ENCODE measurements around the gene LRRC7. TPM values are rescaled to one million over a fixed set of nuclear protein-coding genes. Genes with fewer than 3 reads are reported as not detected.

Gene LRRC7
- polyA plus RNA-seq, 1 of the 3 experiments (the other 2 are of a cell fraction): 0.02 TPM

DNA sequence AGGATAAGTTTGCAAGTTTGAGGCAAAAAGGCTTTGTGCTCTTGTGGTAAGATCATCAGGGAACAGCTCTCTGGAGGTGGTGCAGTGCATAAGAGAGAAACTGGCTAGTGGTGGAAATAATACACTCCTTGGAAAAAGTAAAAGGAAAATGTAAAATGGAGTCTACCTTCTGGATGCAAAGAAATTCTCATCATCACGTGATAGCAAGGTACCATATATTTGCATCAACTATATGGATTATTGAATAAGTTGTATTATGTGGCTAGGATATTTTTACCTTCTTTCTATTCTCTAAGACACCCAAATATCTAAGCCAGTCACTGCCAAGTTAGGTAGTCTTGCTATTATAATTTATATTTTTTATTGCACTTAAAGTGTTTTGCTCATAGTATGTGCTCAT is 14.0 kb upstream of the LRRC7 start:
- Histone ChIP-seq H3K4me1 (ENCODE audit: control insufficient read depth in 1 of 2, insufficient read depth in 2 of 2, low read depth in 1 of 2, low read length in 1 of 2) (no peaks in the 10 kb centered on the region), H3K36me3 (replicated peaks in 1 of 2; ENCODE audit: control insufficient read depth in 1 of 2, insufficient read depth in 2 of 2, low read length in 1 of 2) (no peaks in the 10 kb centered on the region), H3K27ac (ENCODE audit: low read depth in 2 of 2, low read length in 1 of 2) (no peak overlapping the region), H3K9me3 (no peaks in the 10 kb centered on the region), H3K9ac (no peak overlapping the region), H3K27me3 (ENCODE audit: insufficient read depth) (no peaks in the 10 kb centered on the region), H2AFZ (ENCODE audit: low read depth) (no peak overlapping the region), H3F3A (replicated peaks; ENCODE audit: insufficient read depth) (no peaks in the 10 kb centered on the region), H3K4me3 (ENCODE audit: low read depth in 2 of 2, low read length in 1 of 2) (no peak overlapping the region), H4K20me1 (ENCODE audit: insufficient read depth) (no peaks in the 10 kb centered on the region), H3K4me2 (no peak overlapping the region), H3K79me2 (ENCODE audit: insufficient read depth) (no peaks in the 10 kb centered on the region), H3K9me2 (no peaks in the 10 kb centered on the region)
- ChIA-PET CTCF (interaction anchor here (0.8 to 1.4 kb wide), 2 partner anchors 9 to 15 kb away, joined by 3 read pairs; no protein-coding TSS in a partner anchor), POLR2A (no interaction called here)
- WGBS (ENCODE audit: low lambda C conversion rate): 22% methylated on average over 1 of the region's 1 CpG
- TF ChIP-seq, protein P1, sequence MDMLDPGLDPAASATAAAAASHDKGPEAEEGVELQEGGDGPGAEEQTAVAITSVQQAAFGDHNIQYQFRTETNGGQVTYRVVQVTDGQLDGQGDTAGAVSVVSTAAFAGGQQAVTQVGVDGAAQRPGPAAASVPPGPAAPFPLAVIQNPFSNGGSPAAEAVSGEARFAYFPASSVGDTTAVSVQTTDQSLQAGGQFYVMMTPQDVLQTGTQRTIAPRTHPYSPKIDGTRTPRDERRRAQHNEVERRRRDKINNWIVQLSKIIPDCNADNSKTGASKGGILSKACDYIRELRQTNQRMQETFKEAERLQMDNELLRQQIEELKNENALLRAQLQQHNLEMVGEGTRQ (IDR thresholded peaks at IDR 0.05; ENCODE audit: borderline replicate concordance, low read depth, low read length): no peak
- TF ChIP-seq EP300 (IDR thresholded peaks at IDR 0.05; ENCODE audit: borderline replicate concordance in 1 of 2, low read depth in 1 of 2, low read length in 1 of 2): no peak
- no peak for TF ChIP-seq MXI1 (IDR thresholded peaks at IDR 0.05; ENCODE audit: low read depth, low read length)
- TF ChIP-seq RCOR1 (IDR thresholded peaks at IDR 0.05; ENCODE audit: low read length): no peak
- TF ChIP-seq, protein P2, sequence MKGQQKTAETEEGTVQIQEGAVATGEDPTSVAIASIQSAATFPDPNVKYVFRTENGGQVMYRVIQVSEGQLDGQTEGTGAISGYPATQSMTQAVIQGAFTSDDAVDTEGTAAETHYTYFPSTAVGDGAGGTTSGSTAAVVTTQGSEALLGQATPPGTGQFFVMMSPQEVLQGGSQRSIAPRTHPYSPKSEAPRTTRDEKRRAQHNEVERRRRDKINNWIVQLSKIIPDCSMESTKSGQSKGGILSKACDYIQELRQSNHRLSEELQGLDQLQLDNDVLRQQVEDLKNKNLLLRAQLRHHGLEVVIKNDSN (IDR thresholded peaks at IDR 0.05; ENCODE audit: borderline replicate concordance, low read depth): no peak
- no peak for TF ChIP-seq ELF1 (IDR thresholded peaks at IDR 0.05)
- TF ChIP-seq GATA2 (CRISPR knock-in tag; IDR thresholded peaks at IDR 0.05): no peak
- no peak for TF ChIP-seq RXRA (IDR thresholded peaks at IDR 0.05; ENCODE audit: borderline replicate concordance, low read depth)
- TF ChIP-seq, protein P3, sequence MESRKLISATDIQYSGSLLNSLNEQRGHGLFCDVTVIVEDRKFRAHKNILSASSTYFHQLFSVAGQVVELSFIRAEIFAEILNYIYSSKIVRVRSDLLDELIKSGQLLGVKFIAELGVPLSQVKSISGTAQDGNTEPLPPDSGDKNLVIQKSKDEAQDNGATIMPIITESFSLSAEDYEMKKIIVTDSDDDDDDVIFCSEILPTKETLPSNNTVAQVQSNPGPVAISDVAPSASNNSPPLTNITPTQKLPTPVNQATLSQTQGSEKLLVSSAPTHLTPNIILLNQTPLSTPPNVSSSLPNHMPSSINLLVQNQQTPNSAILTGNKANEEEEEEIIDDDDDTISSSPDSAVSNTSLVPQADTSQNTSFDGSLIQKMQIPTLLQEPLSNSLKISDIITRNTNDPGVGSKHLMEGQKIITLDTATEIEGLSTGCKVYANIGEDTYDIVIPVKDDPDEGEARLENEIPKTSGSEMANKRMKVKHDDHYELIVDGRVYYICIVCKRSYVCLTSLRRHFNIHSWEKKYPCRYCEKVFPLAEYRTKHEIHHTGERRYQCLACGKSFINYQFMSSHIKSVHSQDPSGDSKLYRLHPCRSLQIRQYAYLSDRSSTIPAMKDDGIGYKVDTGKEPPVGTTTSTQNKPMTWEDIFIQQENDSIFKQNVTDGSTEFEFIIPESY (IDR thresholded peaks at IDR 0.05; ENCODE audit: borderline replicate concordance, low read depth): no peak
- no peak for TF ChIP-seq FOXM1 (IDR thresholded peaks at IDR 0.05; ENCODE audit: low read depth)
- TF ChIP-seq, protein P4, sequence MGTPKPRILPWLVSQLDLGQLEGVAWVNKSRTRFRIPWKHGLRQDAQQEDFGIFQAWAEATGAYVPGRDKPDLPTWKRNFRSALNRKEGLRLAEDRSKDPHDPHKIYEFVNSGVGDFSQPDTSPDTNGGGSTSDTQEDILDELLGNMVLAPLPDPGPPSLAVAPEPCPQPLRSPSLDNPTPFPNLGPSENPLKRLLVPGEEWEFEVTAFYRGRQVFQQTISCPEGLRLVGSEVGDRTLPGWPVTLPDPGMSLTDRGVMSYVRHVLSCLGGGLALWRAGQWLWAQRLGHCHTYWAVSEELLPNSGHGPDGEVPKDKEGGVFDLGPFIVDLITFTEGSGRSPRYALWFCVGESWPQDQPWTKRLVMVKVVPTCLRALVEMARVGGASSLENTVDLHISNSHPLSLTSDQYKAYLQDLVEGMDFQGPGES (IDR thresholded peaks at IDR 0.05; ENCODE audit: low read depth, low read length): no peak
- no peak for TF ChIP-seq NFIC (IDR thresholded peaks at IDR 0.05; ENCODE audit: borderline replicate concordance)
- no peak for TF ChIP-seq JUND (IDR thresholded peaks at IDR 0.05)
- TF ChIP-seq, protein P5, sequence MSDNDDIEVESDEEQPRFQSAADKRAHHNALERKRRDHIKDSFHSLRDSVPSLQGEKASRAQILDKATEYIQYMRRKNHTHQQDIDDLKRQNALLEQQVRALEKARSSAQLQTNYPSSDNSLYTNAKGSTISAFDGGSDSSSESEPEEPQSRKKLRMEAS (IDR thresholded peaks at IDR 0.05; ENCODE audit: low read depth): no peak
- TF ChIP-seq NRF1 (IDR thresholded peaks at IDR 0.05; ENCODE audit: low read depth, low read length): no peak
- TF ChIP-seq SMC3 (IDR thresholded peaks at IDR 0.05; ENCODE audit: low read depth, low read length): no peak
- TF ChIP-seq RFX5 (IDR thresholded peaks at IDR 0.05; ENCODE audit: low read length): no peak
- TF ChIP-seq, protein P6, sequence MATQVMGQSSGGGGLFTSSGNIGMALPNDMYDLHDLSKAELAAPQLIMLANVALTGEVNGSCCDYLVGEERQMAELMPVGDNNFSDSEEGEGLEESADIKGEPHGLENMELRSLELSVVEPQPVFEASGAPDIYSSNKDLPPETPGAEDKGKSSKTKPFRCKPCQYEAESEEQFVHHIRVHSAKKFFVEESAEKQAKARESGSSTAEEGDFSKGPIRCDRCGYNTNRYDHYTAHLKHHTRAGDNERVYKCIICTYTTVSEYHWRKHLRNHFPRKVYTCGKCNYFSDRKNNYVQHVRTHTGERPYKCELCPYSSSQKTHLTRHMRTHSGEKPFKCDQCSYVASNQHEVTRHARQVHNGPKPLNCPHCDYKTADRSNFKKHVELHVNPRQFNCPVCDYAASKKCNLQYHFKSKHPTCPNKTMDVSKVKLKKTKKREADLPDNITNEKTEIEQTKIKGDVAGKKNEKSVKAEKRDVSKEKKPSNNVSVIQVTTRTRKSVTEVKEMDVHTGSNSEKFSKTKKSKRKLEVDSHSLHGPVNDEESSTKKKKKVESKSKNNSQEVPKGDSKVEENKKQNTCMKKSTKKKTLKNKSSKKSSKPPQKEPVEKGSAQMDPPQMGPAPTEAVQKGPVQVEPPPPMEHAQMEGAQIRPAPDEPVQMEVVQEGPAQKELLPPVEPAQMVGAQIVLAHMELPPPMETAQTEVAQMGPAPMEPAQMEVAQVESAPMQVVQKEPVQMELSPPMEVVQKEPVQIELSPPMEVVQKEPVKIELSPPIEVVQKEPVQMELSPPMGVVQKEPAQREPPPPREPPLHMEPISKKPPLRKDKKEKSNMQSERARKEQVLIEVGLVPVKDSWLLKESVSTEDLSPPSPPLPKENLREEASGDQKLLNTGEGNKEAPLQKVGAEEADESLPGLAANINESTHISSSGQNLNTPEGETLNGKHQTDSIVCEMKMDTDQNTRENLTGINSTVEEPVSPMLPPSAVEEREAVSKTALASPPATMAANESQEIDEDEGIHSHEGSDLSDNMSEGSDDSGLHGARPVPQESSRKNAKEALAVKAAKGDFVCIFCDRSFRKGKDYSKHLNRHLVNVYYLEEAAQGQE (IDR thresholded peaks at IDR 0.05; ENCODE audit: low read depth, low read length): no peak
- no peak for TF ChIP-seq CHD2 (IDR thresholded peaks at IDR 0.05; ENCODE audit: low read length, partially characterized antibody)
- TF ChIP-seq FOSL2 (IDR thresholded peaks at IDR 0.05; ENCODE audit: borderline replicate concordance, low read depth): no peak
- DNase-seq: no peak

All from SK-N-SH (cell line).